Cerebellar nuclear complex (tissue), 1 donor: Measurements from ENCODE around the gene NBAS.

Source experiments
- DNase-seq, 2 experiments: peaks; one replicate each; lab custom pipeline; 2025; lab: John Stamatoyannopoulos, UW

NBAS gene

DNA sequence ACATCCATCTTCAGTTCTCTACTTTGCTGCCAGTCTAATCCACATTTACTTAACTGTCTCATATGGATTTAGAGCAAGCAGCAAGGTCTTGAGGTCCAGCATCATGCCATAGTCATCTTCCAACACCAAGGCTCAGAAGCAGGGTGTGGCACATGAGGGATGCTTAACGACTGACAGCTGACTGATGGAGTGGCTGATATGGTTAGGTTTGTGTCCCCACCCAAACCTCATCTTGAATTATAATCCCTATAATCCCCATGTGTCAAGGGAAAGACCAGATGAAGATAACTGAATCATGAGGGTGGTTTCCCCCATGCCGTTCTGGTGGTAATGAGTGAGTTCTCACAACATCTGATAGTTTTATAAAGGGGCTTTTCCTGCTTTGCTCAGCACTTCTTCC is 257.3 kb downstream of the NBAS start:
- no peak for DNase-seq

DNA sequence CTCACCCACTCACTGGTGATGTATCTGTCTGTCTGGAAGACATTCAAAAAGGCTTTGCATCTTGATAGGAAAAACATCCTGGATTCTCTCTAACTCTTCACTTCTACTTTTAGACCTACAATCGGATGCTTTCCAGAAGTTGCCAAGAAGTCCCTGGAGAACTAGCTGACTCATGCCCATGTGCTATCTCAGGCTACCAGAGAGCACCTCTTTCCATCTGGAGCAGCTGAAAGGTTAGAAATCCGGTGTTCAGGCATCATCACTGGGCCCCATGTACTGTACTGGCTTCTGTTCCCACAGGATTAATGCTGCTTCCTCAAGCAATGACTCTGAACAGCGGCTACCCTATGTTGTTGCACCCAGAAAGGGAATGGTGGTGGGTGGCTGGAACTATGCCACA is 259.0 kb downstream of the NBAS start:
- DNase-seq, result no peak

DNA sequence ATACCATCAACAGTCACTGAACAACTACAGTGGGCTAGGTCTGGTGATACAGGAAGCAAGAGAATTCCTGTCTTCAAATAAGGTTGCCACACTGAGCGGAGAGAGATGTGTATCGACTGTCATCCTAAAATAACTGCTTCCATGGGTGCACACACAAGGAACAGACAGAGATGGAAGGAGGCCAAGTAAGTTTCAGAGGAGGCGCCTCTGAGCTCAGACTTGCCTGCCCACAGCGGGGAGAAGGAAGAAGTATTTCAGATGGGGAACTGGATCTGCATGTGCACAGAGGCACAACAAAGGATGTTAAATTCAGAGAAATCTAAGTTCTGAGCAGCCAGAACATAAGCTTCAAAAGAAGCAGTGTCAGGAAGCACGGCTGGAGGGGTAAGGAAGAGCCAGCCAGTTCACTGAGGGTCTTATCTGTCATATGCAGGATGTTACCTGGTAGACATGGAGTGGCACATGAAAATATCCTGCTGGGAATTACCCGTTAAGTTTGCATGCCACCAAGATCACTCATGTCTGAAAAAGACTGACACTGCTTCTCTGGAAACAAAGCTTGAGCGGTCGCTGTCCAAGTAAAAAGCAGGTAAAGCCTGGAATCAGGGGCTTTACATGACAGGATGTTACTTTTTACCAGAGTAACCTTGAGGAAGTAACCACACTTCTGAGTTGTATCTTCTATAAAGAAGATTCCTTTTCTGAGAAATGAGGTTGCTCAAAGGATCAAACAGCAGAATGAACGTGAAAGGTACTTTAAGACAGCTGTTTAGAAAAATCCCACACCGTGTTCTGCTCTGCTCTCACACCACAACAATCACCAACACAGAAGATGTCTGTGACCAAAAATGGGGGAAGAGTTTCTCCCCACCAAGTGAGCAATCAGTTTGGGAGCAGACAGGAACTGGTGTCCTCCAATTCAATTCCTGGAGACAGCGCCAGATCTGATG is 260.2 kb downstream of the NBAS start:
- DNase-seq, result no peak

DNA sequence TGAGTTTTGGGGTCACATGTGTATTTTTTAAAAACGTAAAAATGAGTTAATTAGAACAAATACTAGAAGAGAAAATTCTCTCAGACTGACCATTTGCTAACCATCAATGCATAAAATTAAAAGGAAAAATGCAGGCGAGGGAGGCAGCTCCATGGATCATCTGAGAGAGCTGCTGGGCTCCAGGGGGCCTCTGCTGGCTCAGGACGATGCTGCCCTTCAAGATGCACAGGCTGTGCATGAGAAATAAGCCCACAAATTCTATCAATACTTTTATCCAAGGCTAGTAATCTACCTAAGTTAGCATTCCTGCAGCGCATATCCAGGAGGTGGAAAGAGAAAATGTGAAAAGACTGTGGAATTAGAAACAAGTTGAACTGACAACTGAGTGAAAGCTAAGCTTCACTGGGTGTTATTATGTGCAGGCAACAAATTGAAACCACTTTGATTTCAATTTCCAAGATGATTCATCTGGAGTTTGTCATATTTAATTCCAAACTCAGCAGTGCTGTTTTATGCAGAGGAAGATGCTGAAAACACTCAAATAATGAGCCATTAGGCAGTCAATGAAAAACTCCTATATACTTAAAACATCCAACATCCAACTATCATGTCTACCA is 261.1 kb downstream of the NBAS start:
- DNase-seq, result no peak

DNA sequence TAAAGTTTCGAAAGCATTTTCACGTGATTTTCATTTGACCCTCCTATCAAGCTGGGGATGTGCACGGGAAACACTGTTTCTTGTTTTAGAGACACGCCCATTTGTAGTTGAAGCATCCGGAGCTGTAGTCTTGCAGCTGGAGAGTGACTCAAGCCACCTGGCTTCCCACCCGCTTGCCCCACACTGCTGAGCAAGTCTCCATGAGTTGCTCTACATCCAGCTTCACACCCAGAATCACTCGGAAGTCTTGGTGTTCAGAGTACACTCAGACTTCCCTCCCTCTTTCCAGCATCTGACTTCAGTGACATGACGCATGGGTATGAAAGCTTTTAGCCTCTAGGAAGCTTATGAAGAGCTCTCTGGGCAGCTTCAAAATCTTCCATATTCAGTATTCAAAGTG is 262.4 kb downstream of the NBAS start:
- DNase-seq, result no peak

DNA sequence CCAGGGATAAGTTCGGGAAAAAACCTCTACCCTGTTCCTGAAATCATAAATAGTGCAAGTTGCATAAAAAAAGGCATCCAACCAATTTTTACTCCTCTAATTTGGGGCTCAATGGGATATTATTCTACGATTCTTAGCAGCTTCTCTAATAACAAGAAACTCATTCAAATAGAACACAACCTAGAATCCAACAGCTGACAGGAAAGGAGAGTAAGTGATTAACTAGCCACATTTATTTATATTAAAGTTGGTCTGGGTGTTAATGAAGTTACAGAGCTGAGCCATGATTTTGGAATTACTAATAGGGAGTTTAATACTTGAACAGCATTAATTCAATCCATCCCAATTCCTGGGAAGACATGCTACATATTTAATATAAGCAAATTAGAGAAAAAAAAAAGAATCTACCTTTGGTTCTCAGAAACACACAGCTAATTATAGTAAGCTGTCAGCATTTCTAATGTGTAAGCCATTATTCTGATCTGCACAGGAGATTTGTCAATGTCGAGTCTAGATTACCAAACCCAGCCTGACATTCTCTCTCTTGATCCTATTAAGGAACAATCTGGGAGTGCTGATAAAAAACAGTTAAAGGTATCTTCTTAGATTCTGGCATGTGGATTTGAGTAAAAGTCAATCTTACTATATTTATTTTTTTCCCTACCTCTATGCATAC is 267.7 kb downstream of the NBAS start:
- DNase-seq, result no peak

DNA sequence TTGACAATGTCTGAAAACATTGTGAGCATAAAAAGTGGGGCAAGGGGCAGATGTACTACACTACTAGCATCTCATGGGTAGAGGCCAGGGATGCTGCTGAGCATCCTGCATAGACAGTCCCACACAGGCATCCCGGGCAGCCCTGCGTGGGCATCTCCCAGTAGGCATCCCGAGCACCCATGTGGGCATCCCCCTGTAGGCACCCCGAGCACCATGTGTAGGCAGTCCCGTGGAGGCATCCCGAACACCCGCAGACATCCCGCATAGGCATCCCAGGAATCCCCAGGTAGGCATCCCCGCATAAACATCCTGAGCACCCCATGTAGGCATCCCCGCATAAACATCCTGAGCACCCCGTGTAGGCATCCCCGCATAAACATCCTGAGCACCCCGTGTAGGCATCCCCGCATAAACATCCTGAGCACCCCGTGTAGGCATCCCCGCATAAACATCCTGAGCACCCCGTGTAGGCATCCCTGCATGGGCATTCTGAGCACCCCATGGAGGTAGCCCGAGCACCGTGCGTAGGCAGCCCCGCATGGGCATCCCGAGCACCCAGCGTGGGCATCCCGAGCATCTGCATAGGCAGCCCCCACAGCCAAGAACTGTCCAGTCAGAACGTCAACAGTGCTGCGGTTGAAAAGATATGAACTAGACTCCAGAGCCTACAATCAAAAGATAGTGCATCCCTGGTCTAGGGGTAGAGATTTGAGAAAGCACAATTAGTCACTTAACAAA is 273.5 kb downstream of the NBAS start:
- no peak for DNase-seq

DNA sequence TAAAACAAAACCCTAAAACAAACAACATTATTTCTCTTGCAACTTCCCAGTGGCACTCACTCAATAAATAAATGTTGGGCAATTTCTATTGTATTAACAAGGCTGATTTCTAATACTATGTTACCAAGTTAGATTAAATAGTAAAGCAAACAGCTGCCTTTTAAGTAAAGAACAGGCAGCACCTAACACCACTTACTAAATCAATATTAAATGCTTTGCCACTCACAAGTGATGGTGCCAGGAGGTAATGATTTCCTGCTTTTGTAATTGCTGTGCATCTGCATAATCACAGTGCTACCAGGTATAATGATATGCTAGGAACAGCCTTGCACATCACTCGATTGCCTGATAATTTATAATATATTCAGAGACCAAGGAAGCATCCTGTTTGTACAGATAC is 276.5 kb downstream of the NBAS start:
- no peak for DNase-seq

DNA sequence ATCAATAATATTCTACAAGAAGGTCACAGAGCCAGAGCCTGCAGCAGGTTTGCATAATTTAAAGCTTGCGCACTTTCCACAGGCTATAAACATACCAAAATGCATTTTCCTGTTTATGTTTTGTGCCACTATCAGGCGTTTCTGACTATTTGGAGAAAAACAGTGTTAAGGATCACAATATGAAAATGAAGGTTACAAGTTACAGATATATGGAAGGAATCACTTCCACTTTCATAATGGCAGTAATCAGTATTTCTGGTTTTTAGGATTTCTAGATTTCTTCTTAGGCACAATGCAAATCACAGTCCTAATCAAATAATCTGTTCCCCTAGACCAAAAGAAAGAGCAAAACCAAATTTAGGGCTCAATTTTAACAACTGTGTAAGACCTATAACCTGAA is 279.5 kb downstream of the NBAS start:
- no peak for DNase-seq

DNA sequence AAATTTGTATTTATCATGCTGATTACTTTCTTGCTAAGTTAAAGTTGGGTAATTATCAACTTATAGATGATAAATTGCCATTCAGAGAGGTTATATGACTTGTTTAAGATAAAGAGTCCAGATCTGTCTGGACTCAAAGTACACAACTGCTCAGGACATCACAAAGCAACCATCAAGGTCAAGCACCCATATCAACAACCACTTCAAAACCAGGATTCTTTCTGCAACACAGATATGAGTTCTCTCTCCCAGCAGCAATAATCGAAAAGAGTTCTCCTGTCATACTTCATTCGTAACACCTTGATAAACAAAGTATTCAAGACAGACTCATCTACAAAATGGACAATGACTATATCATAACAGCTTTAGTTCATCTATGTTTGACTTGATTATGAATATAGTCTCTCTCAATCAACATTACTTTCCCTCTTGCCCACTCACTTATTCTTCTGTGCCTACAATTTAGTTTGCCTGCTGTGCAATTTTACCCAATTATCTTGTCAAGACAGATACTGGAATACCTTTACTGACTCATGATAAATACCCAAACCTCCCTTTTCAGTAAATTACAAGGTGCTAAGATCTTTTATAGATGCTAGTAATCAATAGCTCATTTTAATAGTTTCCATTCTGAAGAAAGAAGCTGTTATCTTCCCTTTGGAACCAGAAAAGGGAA is 281.8 kb downstream of the NBAS start:
- no peak for DNase-seq

DNA sequence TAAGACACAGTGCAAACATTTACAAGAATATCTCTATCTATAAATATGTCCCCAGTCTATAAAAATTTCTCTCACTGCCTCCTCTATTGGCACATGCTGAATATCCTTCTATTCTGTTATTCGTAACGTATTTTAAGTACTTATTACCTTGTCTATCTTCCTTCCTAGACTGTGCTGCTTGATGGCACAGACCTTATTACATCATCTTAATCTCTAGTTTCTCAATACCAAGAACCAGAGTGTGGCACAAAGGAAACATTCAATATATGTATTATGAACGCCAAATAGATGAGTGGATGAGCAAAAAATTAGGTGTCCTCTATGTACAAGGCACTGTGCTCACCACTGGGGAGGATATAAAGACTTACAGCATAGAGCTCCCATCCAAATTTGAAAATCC is 282.8 kb downstream of the NBAS start:
- no peak for DNase-seq

DNA sequence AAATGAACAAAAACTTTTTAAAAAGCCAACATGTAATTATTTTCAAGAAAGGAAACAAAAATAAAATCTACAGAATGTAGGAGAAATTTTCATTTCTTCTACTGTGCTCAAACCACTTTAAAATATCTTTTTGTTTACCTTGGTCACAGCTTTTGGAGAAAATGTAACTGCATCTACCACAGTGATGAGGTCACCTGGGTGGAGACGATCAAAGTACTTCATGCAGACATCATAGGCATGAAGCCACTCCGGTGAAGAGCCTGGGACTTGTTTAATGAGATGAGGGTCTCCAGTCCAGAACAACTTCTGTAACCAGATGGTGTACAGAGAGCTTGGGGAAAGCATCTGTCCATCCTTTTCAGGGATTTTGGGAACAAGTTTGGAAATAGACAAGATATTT is 285.8 kb downstream of the NBAS start:
- no peak for DNase-seq

DNA sequence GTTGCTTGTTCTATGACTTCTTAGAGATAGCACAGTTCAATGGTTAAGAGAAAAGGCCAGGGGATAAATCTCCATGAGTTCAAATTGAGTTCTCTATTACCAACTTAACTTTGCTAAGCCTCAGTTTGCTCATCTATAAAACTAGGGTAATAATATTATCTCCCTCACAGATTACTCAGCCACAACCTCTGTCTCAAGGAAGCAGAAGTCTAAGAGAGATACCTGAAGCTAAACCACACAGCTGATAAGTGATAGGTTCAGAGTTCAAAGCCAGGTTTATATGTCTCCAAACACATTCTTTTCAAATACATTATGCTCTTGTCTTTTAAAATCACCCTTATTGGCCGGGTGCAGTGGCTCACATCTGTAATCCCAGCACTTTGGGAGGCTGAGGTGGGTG is 287.7 kb downstream of the NBAS start:
- DNase-seq, result no peak

DNA sequence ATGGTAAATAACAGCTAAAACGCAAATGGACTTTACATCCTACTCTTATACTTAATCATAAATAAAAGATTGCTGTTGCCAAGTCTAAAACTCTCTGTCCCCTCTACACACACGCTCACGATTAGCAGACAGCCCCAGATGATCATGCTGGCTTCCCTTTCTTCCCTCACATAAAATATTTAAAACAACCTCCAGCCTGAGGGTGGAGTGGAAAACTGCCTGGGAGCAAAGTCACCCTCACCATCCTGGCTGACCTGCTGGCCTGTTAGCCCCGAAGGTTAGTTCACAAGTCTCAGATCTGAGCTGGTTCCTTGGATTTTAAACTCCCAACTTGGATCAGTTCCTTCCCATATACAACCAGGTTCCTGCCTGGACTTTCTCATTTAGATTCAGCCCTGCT is 288.2 kb downstream of the NBAS start:
- DNase-seq, result no peak

DNA sequence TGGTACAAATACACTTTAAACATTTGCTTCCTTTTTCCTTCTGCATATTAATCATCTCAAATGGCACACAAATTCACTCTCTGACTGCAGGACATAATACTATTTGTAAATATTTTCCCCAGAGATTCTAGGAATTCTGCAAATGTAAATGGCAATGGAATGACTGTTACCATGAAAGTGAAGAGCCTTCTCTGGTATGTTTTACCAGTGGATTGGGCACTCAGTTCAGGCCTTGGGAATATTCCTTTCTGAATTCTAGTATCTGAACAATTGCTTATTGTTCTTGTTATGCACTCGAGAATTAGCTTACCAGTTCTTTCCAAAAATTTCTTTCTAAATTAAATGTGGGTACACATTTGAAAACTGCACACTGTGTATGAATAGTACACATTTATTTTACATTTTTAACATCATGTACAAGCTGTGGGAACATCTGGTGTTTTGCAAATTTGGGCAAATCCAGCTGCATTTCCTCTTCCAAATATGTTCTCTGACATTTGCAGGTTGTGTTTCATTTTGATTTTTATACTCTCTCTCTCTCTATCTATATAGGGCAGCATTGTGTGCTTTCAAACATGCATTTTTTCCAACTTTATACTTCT is 289.1 kb downstream of the NBAS start:
- DNase-seq, result no peak

DNA sequence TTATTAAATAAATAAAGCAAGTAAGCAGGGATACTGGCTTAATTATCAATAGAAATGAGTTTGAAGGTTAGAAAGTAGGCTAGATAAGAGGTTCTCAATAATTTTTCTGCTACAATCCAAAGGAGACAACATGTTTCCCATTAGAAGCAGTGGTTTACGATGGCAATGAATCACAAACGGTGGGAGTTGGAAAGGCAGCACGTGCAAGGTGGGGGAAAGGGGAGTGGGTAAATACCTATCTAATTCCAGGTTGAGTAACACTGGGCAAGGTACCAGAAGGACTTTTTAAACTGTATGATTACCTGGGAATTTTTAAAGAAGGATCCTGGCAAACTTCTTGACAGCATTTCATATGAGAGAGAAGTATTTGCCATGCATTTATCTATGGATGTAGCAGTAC is 289.9 kb downstream of the NBAS start:
- no peak for DNase-seq

DNA sequence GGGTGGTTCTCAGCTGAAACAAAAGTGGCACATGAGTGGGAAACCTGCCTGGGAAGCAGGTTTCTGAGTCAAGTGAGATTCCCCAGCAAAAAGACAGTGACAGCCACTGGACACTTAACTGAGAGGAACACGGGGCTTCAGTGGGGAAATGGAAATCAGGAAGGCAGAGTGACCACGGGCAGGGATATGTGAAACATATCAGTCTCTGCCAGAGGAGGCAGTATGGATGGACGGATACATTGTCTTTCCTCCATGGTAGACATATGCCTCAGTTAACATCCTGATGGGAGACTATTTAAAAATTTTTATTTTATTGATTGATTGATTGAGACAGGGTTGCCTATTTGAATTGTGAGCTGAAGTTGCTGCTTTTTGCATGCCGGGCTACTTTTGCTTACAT is 292.1 kb downstream of the NBAS start:
- DNase-seq, result no peak

DNA sequence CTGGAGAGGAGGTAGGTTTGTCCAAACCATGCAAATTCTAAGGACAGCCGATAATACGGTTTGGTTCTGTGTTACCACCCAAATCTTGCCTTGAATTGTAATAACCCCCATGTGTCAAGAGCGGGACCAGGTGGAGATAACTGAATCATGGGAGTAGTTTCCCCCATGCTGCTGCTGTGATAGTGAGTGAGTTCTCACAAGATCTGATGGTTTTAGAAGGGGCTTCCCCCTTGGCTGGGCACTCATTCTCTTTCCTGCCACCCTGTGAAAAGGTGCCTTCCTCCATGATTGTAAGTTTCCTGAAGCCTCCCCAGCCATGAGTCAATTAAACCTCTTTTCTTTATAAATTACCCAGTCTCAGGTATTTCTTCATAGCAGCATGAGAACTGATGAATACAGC is 295.2 kb downstream of the NBAS start:
- DNase-seq, result no peak

DNA sequence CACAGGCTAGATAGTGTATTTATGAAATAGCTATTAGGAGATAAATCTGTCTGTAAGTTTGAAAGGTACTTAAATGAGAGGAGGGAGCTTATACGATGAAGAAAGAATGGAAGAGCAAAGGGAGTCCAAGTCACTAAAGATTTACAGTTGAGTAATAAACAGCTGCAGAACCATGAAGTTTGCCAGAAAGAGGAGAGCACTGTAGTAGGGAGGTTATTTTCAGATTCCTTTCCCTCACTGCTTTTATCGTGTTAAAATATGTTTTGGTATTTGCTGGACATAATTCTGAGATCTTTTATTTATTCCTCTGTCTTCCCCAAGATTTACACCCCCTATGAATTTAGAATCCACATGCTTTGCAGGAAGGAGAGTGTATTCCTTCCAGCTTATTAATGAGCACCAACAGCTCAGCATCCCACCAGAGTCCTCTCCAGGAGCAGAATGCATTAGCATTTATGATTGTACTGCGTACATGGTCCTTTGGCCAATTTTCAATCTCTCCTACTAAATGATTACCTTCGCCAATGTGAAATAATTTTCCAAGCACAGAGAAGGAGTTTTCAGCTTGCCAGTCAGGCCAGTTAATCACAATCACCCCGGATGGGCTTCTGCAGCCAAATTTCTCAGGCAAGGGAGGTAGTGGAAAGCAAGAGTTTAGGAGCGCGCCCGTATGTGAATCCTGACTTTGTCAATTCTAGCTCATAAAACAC is 297.0 kb downstream of the NBAS start:
- no peak for DNase-seq

DNA sequence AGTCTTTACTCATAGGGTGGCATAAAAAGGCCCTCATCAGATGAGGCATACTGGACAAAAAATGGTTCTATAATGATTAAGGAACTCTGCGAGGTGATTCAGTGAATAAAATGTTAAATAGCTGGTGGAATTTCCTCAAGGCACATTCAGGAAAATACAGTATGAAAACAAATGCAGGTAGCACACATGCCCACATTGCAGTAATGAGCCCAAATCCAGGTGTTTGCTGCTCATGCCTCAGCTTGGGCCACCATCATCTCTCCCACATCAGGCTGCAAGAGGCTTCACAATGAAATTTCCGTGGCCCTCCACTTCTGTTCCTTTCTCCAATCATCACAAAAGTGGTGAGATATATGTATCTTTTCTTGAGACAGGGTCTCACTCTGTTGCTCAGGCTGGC is 298.3 kb downstream of the NBAS start:
- DNase-seq, result no peak

DNA sequence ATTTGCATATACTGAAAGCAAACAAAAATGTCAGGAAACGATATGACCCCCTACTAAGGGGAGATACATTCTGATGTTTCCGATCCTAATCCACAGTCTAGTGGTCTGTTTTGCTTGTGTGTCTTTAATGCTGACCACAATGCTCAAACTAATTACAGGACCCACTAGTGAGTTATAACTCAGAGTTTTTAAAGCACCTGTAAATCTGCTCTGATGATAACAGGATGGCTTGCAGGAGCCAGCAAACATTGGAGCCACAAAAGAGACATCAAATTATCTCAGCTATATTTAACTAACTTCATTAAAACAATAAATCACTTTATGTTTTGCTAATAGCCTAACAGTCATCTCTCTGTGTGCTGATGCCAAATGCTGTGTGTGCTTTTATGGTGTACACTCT is 300.3 kb downstream of the NBAS start:
- DNase-seq, result no peak
